ENCODE data around the gene PALM. TPM values are rescaled to one million over a fixed set of nuclear protein-coding genes. Genes with fewer than 3 reads are reported as not detected.

Gene PALM
- total RNA-seq, 1 experiment from 2014 or later = 22.1 TPM

- H3K4me1 Mint-ChIP-seq = no peaks in the 10 kb centered on the region
- ATAC-seq (no peak), DNase-seq (ENCODE audit: low spot score) (no peak)
- no peaks in the 10 kb centered on the region for H3K36me3 Mint-ChIP-seq
- H3K4me3 Mint-ChIP-seq = no peak overlapping the region
- TF ChIP-seq, protein P1, sequence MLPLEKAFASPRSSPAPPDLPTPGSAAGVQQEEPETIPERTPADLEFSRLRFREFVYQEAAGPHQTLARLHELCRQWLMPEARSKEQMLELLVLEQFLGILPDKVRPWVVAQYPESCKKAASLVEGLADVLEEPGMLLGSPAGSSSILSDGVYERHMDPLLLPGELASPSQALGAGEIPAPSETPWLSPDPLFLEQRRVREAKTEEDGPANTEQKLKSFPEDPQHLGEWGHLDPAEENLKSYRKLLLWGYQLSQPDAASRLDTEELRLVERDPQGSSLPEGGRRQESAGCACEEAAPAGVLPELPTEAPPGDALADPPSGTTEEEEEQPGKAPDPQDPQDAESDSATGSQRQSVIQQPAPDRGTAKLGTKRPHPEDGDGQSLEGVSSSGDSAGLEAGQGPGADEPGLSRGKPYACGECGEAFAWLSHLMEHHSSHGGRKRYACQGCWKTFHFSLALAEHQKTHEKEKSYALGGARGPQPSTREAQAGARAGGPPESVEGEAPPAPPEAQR (CRISPR knock-in tag; IDR thresholded peaks at IDR 0.05) = no peak
- no peak for TF ChIP-seq CTCF (IDR thresholded peaks at IDR 0.05)
- TF ChIP-seq GABPB1 (CRISPR knock-in tag; IDR thresholded peaks at IDR 0.05) = no peak
- no peak for TF ChIP-seq CREB1 (CRISPR knock-in tag; IDR thresholded peaks at IDR 0.05)
- no peak for TF ChIP-seq ATF1 (CRISPR knock-in tag; IDR thresholded peaks at IDR 0.05)
- no peak for TF ChIP-seq ATF2 (CRISPR knock-in tag; IDR thresholded peaks at IDR 0.05; ENCODE audit: borderline replicate concordance, low read depth)
- no peak for TF ChIP-seq NR2C2 (CRISPR knock-in tag; IDR thresholded peaks at IDR 0.05)
- TF ChIP-seq SOX15 (CRISPR knock-in tag; IDR thresholded peaks at IDR 0.05) = no peak
- POLR2A ChIA-PET = interaction anchor here (0.6 kb wide), 1 partner anchor 127 kb away, joined by 5 read pairs; no protein-coding TSS in a partner anchor
- no peaks in the 10 kb centered on the region for H3K9me3 Mint-ChIP-seq
- H3K27me3 Mint-ChIP-seq (ENCODE audit: low read depth) = no peaks in the 10 kb centered on the region
- no peak overlapping the region for H3K27ac Mint-ChIP-seq
- CTCF ChIA-PET = interaction anchor here (0.6 to 1.8 kb wide), 31 partner anchors 10 to 478 kb away, joined by 3 to 26 read pairs (median 4); partner anchors contain the start of genes PALM and RNF126
Measured at GRCh38 chr19:734716-735115, 26.0 kb downstream of the PALM start.

GRCh38 chr19:736125-736524, 27.4 kb downstream of the PALM start:
- Mint-ChIP-seq H3K36me3 (no peaks in the 10 kb centered on the region), H3K27ac (no peak overlapping the region), H3K9me3 (no peaks in the 10 kb centered on the region), H3K4me3 (no peak overlapping the region), H3K27me3 (ENCODE audit: low read depth) (no peaks in the 10 kb centered on the region), H3K4me1 (no peaks in the 10 kb centered on the region)
- DNase-seq (ENCODE audit: low spot score) (no peak), ATAC-seq (no peak)
- ChIA-PET CTCF (interaction anchor here (1.8 kb wide), 1 partner anchor 28 kb away, joined by 5 read pairs; the partner anchor contains the start of gene PALM), POLR2A (no interaction called here)
- TF ChIP-seq MYBL2 (CRISPR knock-in tag; IDR thresholded peaks at IDR 0.05) = no peak
- no peak for TF ChIP-seq MLX (CRISPR knock-in tag; IDR thresholded peaks at IDR 0.05)
- TF ChIP-seq SOX15 (CRISPR knock-in tag; IDR thresholded peaks at IDR 0.05) = no peak
- TF ChIP-seq CTCF (IDR thresholded peaks at IDR 0.05) = no peak
- no peak for TF ChIP-seq ATF3 (CRISPR knock-in tag; conservative IDR thresholded peaks at IDR 0.05)
- no peak for TF ChIP-seq ATF6 (CRISPR knock-in tag; IDR thresholded peaks at IDR 0.05)
- TF ChIP-seq FOXP4 (CRISPR knock-in tag; IDR thresholded peaks at IDR 0.05) = no peak
- TF ChIP-seq, protein P2, sequence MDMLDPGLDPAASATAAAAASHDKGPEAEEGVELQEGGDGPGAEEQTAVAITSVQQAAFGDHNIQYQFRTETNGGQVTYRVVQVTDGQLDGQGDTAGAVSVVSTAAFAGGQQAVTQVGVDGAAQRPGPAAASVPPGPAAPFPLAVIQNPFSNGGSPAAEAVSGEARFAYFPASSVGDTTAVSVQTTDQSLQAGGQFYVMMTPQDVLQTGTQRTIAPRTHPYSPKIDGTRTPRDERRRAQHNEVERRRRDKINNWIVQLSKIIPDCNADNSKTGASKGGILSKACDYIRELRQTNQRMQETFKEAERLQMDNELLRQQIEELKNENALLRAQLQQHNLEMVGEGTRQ (CRISPR knock-in tag; IDR thresholded peaks at IDR 0.05) = no peak
- no peak for TF ChIP-seq ZNF138 (CRISPR knock-in tag; conservative IDR thresholded peaks at IDR 0.05)
- no peak for TF ChIP-seq IRF2 (CRISPR knock-in tag; IDR thresholded peaks at IDR 0.05; ENCODE audit: borderline replicate concordance, low read depth)
- TF ChIP-seq ZBTB21 (CRISPR knock-in tag; IDR thresholded peaks at IDR 0.05; ENCODE audit: borderline replicate concordance) = no peak
- no peak for TF ChIP-seq EMX1 (CRISPR knock-in tag; IDR thresholded peaks at IDR 0.05)

Data from WTC11 (cell line).